ENCODE results near the gene AGPS. TPM values are rescaled to one million over a fixed set of nuclear protein-coding genes. Genes with fewer than 3 reads are reported as not detected.
"Not testable (repeated sequence)": the region's sequence is repeated elsewhere in the genome, so short reads cannot be mapped to it uniquely, and the experiment has no call there.

AGPS gene
- total RNA-seq, 1 donor, result 33.1 TPM

- no peak overlapping the region for H3K4me3 ChIP-seq (ENCODE audit: low read depth, low read length)
- TF ChIP-seq CTCF (IDR thresholded peaks at IDR 0.05; ENCODE audit: insufficient read depth, low read length), result no peak
- no peak for DNase-seq (ENCODE audit: low read depth)
Measured at GRCh38 chr2:177432703-177433102, 40.1 kb downstream of the AGPS start.

GRCh38 chr2:177433402-177433801 is 40.8 kb downstream of the AGPS start:
- TF ChIP-seq CTCF (IDR thresholded peaks at IDR 0.05; ENCODE audit: insufficient read depth, low read length), result peak; percentile 38
- no peak overlapping the region for H3K4me3 ChIP-seq (ENCODE audit: low read depth, low read length)
- DNase-seq (ENCODE audit: low read depth), result no peak

- TF ChIP-seq CTCF (IDR thresholded peaks at IDR 0.05; ENCODE audit: insufficient read depth, low read length), result no peak
- DNase-seq (ENCODE audit: low read depth), result no peak
Measured at GRCh38 chr2:177434475-177434874, 41.9 kb downstream of the AGPS start.

GRCh38 chr2:177445200-177445599 is 52.6 kb downstream of the AGPS start:
- no peak overlapping the region for H3K4me3 ChIP-seq (ENCODE audit: low read depth, low read length)
- no peak for DNase-seq (ENCODE audit: low read depth)
- TF ChIP-seq CTCF (IDR thresholded peaks at IDR 0.05; ENCODE audit: insufficient read depth, low read length), result no peak

More at GRCh38 chr2:177434475-177434874, 41.9 kb downstream of the AGPS start:
- H3K4me3 ChIP-seq (ENCODE audit: low read depth, low read length), result no peak overlapping the region

- DNase-seq (ENCODE audit: low read depth), result no peak
- no peak overlapping the region for H3K4me3 ChIP-seq (ENCODE audit: low read depth, low read length)
- no peak for TF ChIP-seq CTCF (IDR thresholded peaks at IDR 0.05; ENCODE audit: insufficient read depth, low read length)
Measured at GRCh38 chr2:177448031-177448430, 55.5 kb downstream of the AGPS start.

GRCh38 chr2:177449159-177449558 is 56.6 kb downstream of the AGPS start:
- no peak overlapping the region for H3K4me3 ChIP-seq (ENCODE audit: low read depth, low read length)
- TF ChIP-seq CTCF (IDR thresholded peaks at IDR 0.05; ENCODE audit: insufficient read depth, low read length), result no peak
- no peak for DNase-seq (ENCODE audit: low read depth)

GRCh38 chr2:177455187-177455586 is 62.6 kb downstream of the AGPS start:
- no peak for DNase-seq (ENCODE audit: low read depth)
- H3K4me3 ChIP-seq (ENCODE audit: low read depth, low read length), result no peak overlapping the region
- no peak for TF ChIP-seq CTCF (IDR thresholded peaks at IDR 0.05; ENCODE audit: insufficient read depth, low read length)

GRCh38 chr2:177459756-177460155 is 67.2 kb downstream of the AGPS start:
- H3K4me3 ChIP-seq (ENCODE audit: low read depth, low read length); DNase-seq (ENCODE audit: low read depth): not testable (repeated sequence)

All from fibroblast of the aortic adventitia (primary cell).